Vagina (tissue), 2 donors: ENCODE results near the gene MACROD2. TPM values are rescaled to one million over a fixed set of nuclear protein-coding genes. Genes with fewer than 3 reads are reported as not detected.

Experiments
- DNase-seq, 2 donors: peaks; one replicate each; pipeline ENCODE4 v3.0.0-alpha.2; 2017; ENCODE audit errors: extremely low spot score in 2 of 2
- H3K27ac ChIP-seq: fragments of 200-600 bp; sonication (generic); one replicate; pipeline ENCODE4 v1.5.1; 2019
- H3K27me3 ChIP-seq: fragments of 200-600 bp; sonication (generic); one replicate; pipeline ENCODE4 v1.5.1; 2019
- H3K36me3 ChIP-seq, 2 donors: fragments of 200-600 bp; sonication (generic); one replicate each; pipeline ENCODE4 v1.5.1; 2017 to 2019
- H3K4me1 ChIP-seq: fragments of 200-600 bp; sonication (generic); one replicate; pipeline ENCODE4 v1.5.1; 2019
- H3K4me3 ChIP-seq, 2 donors: fragments of 200-600 bp; sonication (generic); 1 replicate in 1 of 2; 2 replicates in 1 of 2; pipeline ENCODE4 v1.5.1; 2016 to 2019
- H3K9me3 ChIP-seq: fragments of 200-600 bp; sonication (generic); one replicate; pipeline ENCODE4 v1.5.1; 2019
- CTCF ChIP-seq, 3 experiments: fragments of 450-650 bp in 2 of 3; fragments of 200-600 bp in 1 of 3; sonication (generic) in 1 of 3; IDR thresholded peaks; one replicate each; pipeline ENCODE4 v1.5.1; 2017 to 2019; ENCODE audit warnings: antibody characterized with exemption in 3 of 3, mild to moderate bottlenecking in 2 of 3, moderate library complexity in 2 of 3
- POLR2A ChIP-seq, 2 donors: fragments of 450-650 bp; IDR thresholded peaks; one replicate each; pipeline ENCODE4 v1.6.1; 2017; ENCODE audit warnings: antibody characterized with exemption in 2 of 2, mild to moderate bottlenecking in 2 of 2, moderate library complexity in 2 of 2
- POLR2AphosphoS5 ChIP-seq, 2 donors: sonication (generic); formaldehyde crosslinking; IDR thresholded peaks; one replicate each; pipeline ENCODE4 v1.9.0; 2017; ENCODE audit warnings: antibody characterized with exemption in 2 of 2, mild to moderate bottlenecking in 2 of 2, low read depth in 1 of 2; ENCODE audit not compliant: insufficient read depth in 1 of 2
- intact Hi-C: fragments of 100-400 bp; cut with DNase I; formaldehyde crosslinking; loops from one replicate; pipeline ENCODE4 v1.15.1; 2023
- total RNA-seq: library from RNA; depleted of rRNA; stranded (reverse); fragments of >200 nt; gene quantifications from one replicate; pipeline ENCODE4 v1.2.3, GENCODE V29; 2016

MACROD2 gene
- total RNA-seq, 1 donor from 2014 or later: 12.5 TPM

GRCh38 chr20:15711177-15711576 lies 1715.9 kb downstream of the MACROD2 start:
- Histone ChIP-seq H3K9me3 (no peaks in the 10 kb centered on the region), H3K4me3 (no peak overlapping the region), H3K4me1 (no peaks in the 10 kb centered on the region), H3K36me3 (no peaks in the 10 kb centered on the region), H3K27me3 (no peaks in the 10 kb centered on the region), H3K27ac (no peak overlapping the region)
- TF ChIP-seq POLR2AphosphoS5 (IDR thresholded peaks at IDR 0.05; ENCODE audit: insufficient read depth in 1 of 2, low read depth in 1 of 2): no peak
- DNase-seq: no peak
- intact Hi-C loops: no loop called here

GRCh38 chr20:15716256-15716655 lies 1720.9 kb downstream of the MACROD2 start:
- Histone ChIP-seq H3K36me3 (no peaks in the 10 kb centered on the region), H3K4me3 (no peak overlapping the region), H3K9me3 (no peaks in the 10 kb centered on the region), H3K4me1 (no peaks in the 10 kb centered on the region), H3K27me3 (no peaks in the 10 kb centered on the region), H3K27ac (no peak overlapping the region)
- no peak for DNase-seq
- intact Hi-C loops: loop anchor here (5.0 kb wide), 1 partner anchor 979 kb away; no protein-coding TSS in a partner anchor
- TF ChIP-seq POLR2A (IDR thresholded peaks at IDR 0.05): no peak
- no peak for TF ChIP-seq POLR2AphosphoS5 (IDR thresholded peaks at IDR 0.05; ENCODE audit: insufficient read depth in 1 of 2, low read depth in 1 of 2)
- TF ChIP-seq CTCF (IDR thresholded peaks at IDR 0.05): no peak

GRCh38 chr20:15726416-15726815 lies 1731.1 kb downstream of the MACROD2 start:
- no peak for TF ChIP-seq POLR2AphosphoS5 (IDR thresholded peaks at IDR 0.05; ENCODE audit: insufficient read depth in 1 of 2, low read depth in 1 of 2)
- TF ChIP-seq CTCF (IDR thresholded peaks at IDR 0.05): no peak
- TF ChIP-seq POLR2A (IDR thresholded peaks at IDR 0.05): no peak
- DNase-seq: no peak
- H3K4me1 ChIP-seq: no peaks in the 10 kb centered on the region
- no peak overlapping the region for H3K4me3 ChIP-seq
- H3K9me3 ChIP-seq: no peaks in the 10 kb centered on the region
- intact Hi-C loops: no loop called here
- H3K27ac ChIP-seq: no peak overlapping the region
- no peaks in the 10 kb centered on the region for H3K36me3 ChIP-seq
- H3K27me3 ChIP-seq: no peaks in the 10 kb centered on the region

GRCh38 chr20:15734052-15734451 lies 1738.7 kb downstream of the MACROD2 start:
- no peaks in the 10 kb centered on the region for H3K36me3 ChIP-seq
- no peak overlapping the region for H3K27ac ChIP-seq
- no peak for TF ChIP-seq POLR2A (IDR thresholded peaks at IDR 0.05)
- no peak for TF ChIP-seq POLR2AphosphoS5 (IDR thresholded peaks at IDR 0.05; ENCODE audit: insufficient read depth in 1 of 2, low read depth in 1 of 2)
- TF ChIP-seq CTCF (IDR thresholded peaks at IDR 0.05): no peak
- no peaks in the 10 kb centered on the region for H3K4me1 ChIP-seq
- no peak overlapping the region for H3K4me3 ChIP-seq
- H3K27me3 ChIP-seq: no peaks in the 10 kb centered on the region
- no peak for DNase-seq
- H3K9me3 ChIP-seq: no peaks in the 10 kb centered on the region
- intact Hi-C loops: no loop called here

GRCh38 chr20:15739035-15739434 lies 1743.7 kb downstream of the MACROD2 start:
- H3K4me1 ChIP-seq: no peaks in the 10 kb centered on the region
- H3K27me3 ChIP-seq: no peaks in the 10 kb centered on the region
- no peaks in the 10 kb centered on the region for H3K9me3 ChIP-seq
- no peaks in the 10 kb centered on the region for H3K36me3 ChIP-seq
- H3K4me3 ChIP-seq: no peak overlapping the region
- H3K27ac ChIP-seq: no peak overlapping the region
- no peak for DNase-seq
- intact Hi-C loops: no loop called here
- no peak for TF ChIP-seq POLR2A (IDR thresholded peaks at IDR 0.05)
- TF ChIP-seq POLR2AphosphoS5 (IDR thresholded peaks at IDR 0.05; ENCODE audit: insufficient read depth in 1 of 2, low read depth in 1 of 2): no peak
- no peak for TF ChIP-seq CTCF (IDR thresholded peaks at IDR 0.05)
